GM12892 (cell line): ENCODE results near the gene SMYD3.

Experiments used
- DNase-seq: peaks from one replicate; pipeline ENCODE4 v3.0.0; 2011; ENCODE audit not compliant: insufficient read length
- FAIRE-seq: peaks from 2 replicates; lab custom pipeline; 2011; peaks lifted over from hg19 to GRCh38; lab: Jason Lieb, UNC
- POLR2A ChIP-seq: IDR thresholded peaks from 2 replicates; pipeline ENCODE4 v1.6.1; 2011; ENCODE audit warnings: low read depth, low read length, control low read depth
- POLR2AphosphoS5 ChIP-seq: IDR thresholded peaks from 2 replicates; pipeline ENCODE4 v1.6.1; 2011; ENCODE audit warnings: low read depth, low read length, control low read depth
- TAF1 ChIP-seq: IDR thresholded peaks from 2 replicates; pipeline ENCODE4 v1.6.1; 2011; ENCODE audit warnings: low read depth, mild to moderate bottlenecking, control low read depth, low read length, borderline replicate concordance

Gene SMYD3

GRCh38 chr1:245881767-245882391 lies 625.2 kb downstream of the SMYD3 start:
- TF ChIP-seq TAF1 (no peak), POLR2AphosphoS5 (no peak), POLR2A (no peak)
- DNase-seq = no peak
- no peak for FAIRE-seq

- DNase-seq (no peak), FAIRE-seq (no peak)
- TF ChIP-seq POLR2AphosphoS5 = no peak
- TF ChIP-seq TAF1 = no peak
- TF ChIP-seq POLR2A = no peak
Measured at GRCh38 chr1:245880754-245881403, 626.2 kb downstream of the SMYD3 start.

- FAIRE-seq (no peak), DNase-seq (no peak)
- TF ChIP-seq TAF1 = no peak
- TF ChIP-seq POLR2A = no peak
- no peak for TF ChIP-seq POLR2AphosphoS5
Measured at GRCh38 chr1:245879091-245879490, 628.0 kb downstream of the SMYD3 start.

GRCh38 chr1:245878585-245878984 lies 628.5 kb downstream of the SMYD3 start:
- FAIRE-seq (no peak), DNase-seq (no peak)
- TF ChIP-seq TAF1 (no peak), POLR2A (no peak), POLR2AphosphoS5 (no peak)

- DNase-seq = no peak
- FAIRE-seq = no peak
- TF ChIP-seq POLR2A (no peak), TAF1 (no peak), POLR2AphosphoS5 (no peak)
Measured at GRCh38 chr1:245877976-245878375, 629.1 kb downstream of the SMYD3 start.

GRCh38 chr1:245876586-245876985 lies 630.5 kb downstream of the SMYD3 start:
- DNase-seq (no peak), FAIRE-seq (no peak)
- TF ChIP-seq POLR2A = no peak
- TF ChIP-seq TAF1 = no peak
- no peak for TF ChIP-seq POLR2AphosphoS5

GRCh38 chr1:245875581-245876261 lies 631.4 kb downstream of the SMYD3 start:
- FAIRE-seq (no peak), DNase-seq (no peak)
- TF ChIP-seq POLR2A (no peak), POLR2AphosphoS5 (no peak), TAF1 (no peak)

- TF ChIP-seq POLR2A (no peak), TAF1 (no peak), POLR2AphosphoS5 (no peak)
- DNase-seq (no peak), FAIRE-seq (no peak)
Measured at GRCh38 chr1:245874942-245875580, 632.0 kb downstream of the SMYD3 start.

GRCh38 chr1:245873883-245874671 lies 633.0 kb downstream of the SMYD3 start:
- no peak for DNase-seq
- FAIRE-seq = no peak
- no peak for TF ChIP-seq TAF1
- no peak for TF ChIP-seq POLR2A
- TF ChIP-seq POLR2AphosphoS5 = no peak

- DNase-seq = no peak
- FAIRE-seq = no peak
- TF ChIP-seq TAF1 (no peak), POLR2A (no peak), POLR2AphosphoS5 (no peak)
Measured at GRCh38 chr1:245873068-245873467, 634.0 kb downstream of the SMYD3 start.
